Endodermal cell (in vitro differentiated cells): ENCODE data around the gene CORO2B. TPM values are rescaled to one million over a fixed set of nuclear protein-coding genes. Genes with fewer than 3 reads are reported as not detected.

Source experiments
- DNase-seq: peaks from one replicate; pipeline ENCODE4 v3.0.0-alpha.2; 2017
- H3K27ac ChIP-seq: 2 replicates; pipeline ENCODE4 v1.5.1; 2013; ENCODE audit warnings: mild to moderate bottlenecking, low read depth, low read length, moderate library complexity
- H3K27me3 ChIP-seq: 2 replicates; pipeline ENCODE4 v1.6.1; 2013; ENCODE audit warnings: mild to moderate bottlenecking, low read length, moderate library complexity; ENCODE audit not compliant: insufficient read depth, control insufficient read depth, poor library complexity, severe bottlenecking
- H3K36me3 ChIP-seq: 2 replicates; pipeline ENCODE4 v1.7.0; 2013; ENCODE audit warnings: mild to moderate bottlenecking, low read length, moderate library complexity; ENCODE audit not compliant: control insufficient read depth, insufficient read depth
- H3K4me1 ChIP-seq: one replicate; pipeline ENCODE4 v1.7.0; 2013; ENCODE audit warnings: low read length; ENCODE audit not compliant: control insufficient read depth, insufficient read depth
- H3K4me3 ChIP-seq: 2 replicates; pipeline ENCODE4 v1.5.1; 2013; ENCODE audit warnings: mild to moderate bottlenecking, low read length, moderate library complexity
- H3K9ac ChIP-seq: 2 replicates; pipeline ENCODE4 v1.6.1; 2013; ENCODE audit warnings: mild to moderate bottlenecking, low read length, moderate library complexity; ENCODE audit not compliant: poor library complexity, severe bottlenecking; ENCODE audit errors: extremely low read depth
- H3K9me3 ChIP-seq: 2 replicates; pipeline ENCODE4 v1.6.1; 2013; ENCODE audit warnings: mild to moderate bottlenecking, low read length, moderate library complexity; ENCODE audit not compliant: control insufficient read depth
- H3K27ac Mint-ChIP-seq: 2 replicates; pipeline ENCODE4 v1.8.0; 2020; ENCODE audit warnings: mixed read lengths
- H3K27me3 Mint-ChIP-seq: 2 replicates; pipeline ENCODE4 v1.8.0; 2021; ENCODE audit warnings: mild to moderate bottlenecking, mixed read lengths; ENCODE audit not compliant: insufficient read depth
- H3K36me3 Mint-ChIP-seq: 2 replicates; pipeline ENCODE4 v1.8.0; 2020; ENCODE audit warnings: low read depth, mixed read lengths
- H3K4me1 Mint-ChIP-seq: 2 replicates; pipeline ENCODE4 v1.8.0; 2020; ENCODE audit warnings: mixed read lengths
- H3K4me3 Mint-ChIP-seq: 2 replicates; pipeline ENCODE4 v1.8.0; 2020; ENCODE audit warnings: mild to moderate bottlenecking, moderate library complexity, mixed read lengths
- H3K9me3 Mint-ChIP-seq: 2 replicates; pipeline ENCODE4 v1.8.0; 2020; ENCODE audit warnings: mild to moderate bottlenecking, mixed read lengths
- CTCF ChIP-seq: fragments of 200-600 bp; sonication (generic); conservative IDR thresholded peaks from 2 replicates; pipeline ENCODE4 v1.5.0; 2021; ENCODE audit warnings: antibody characterized with exemption, mild to moderate bottlenecking
- WGBS, 2 experiments: methylation state at CpG; one replicate each; pipeline versions ENCODE4 v1.1.5 to v1.1.7; 2013; ENCODE audit warnings: missing lambda C conversion rate in 2 of 2, mixed read lengths in 1 of 2; ENCODE audit not compliant: insufficient coverage in 1 of 2, insufficient read length in 1 of 2; 5-methylcytosine and 5-hydroxymethylcytosine counted together
- total RNA-seq, 2 donors: library from RNA; stranded (reverse); fragmentation: NEBNext Ultra II Directional in 1 of 2; extraction: Animal tissue kit (Norgen Biotek cat#: 25700) in 1 of 2; gene quantifications; 2 replicates in 1 of 2; 3 replicates in 1 of 2; pipeline ENCODE4 v1.2.1, GENCODE V29; 2021

Gene CORO2B
- total RNA-seq, 2 donors from 2014 or later: 1.1 to 1.2 TPM

GRCh38 chr15:68574629-68575028 is 4.2 kb upstream of the CORO2B start:
- Histone ChIP-seq H3K4me3 (no peak overlapping the region), H3K9me3 (no peaks in the 10 kb centered on the region), H3K9ac (no peak overlapping the region), H3K27me3 (peaks cover 30% of the 10 kb centered on the region), H3K27ac (no peak overlapping the region), H3K4me1 (no peaks in the 10 kb centered on the region), H3K36me3 (no peaks in the 10 kb centered on the region)
- Mint-ChIP-seq H3K4me1 (peaks cover 20% of the 10 kb centered on the region), H3K27ac (no peak overlapping the region), H3K9me3 (no peaks in the 10 kb centered on the region), H3K36me3 (no peaks in the 10 kb centered on the region), H3K4me3 (no peak overlapping the region), H3K27me3 (peaks cover 48% of the 10 kb centered on the region)
- WGBS, 2 experiments: 75 to 84% methylated on average over 6 of the region's 6 CpGs
- DNase-seq: no peak
- no peak for TF ChIP-seq CTCF

- peaks cover 4% of the 10 kb centered on the region for H3K4me1 ChIP-seq
- H3K4me3 Mint-ChIP-seq: no peak overlapping the region
- no peak overlapping the region for H3K27ac ChIP-seq
- no peak for TF ChIP-seq CTCF
- no peaks in the 10 kb centered on the region for H3K36me3 Mint-ChIP-seq
- H3K4me3 ChIP-seq: no peak overlapping the region
- no peak overlapping the region for H3K9ac ChIP-seq
- H3K27me3 Mint-ChIP-seq: peaks cover 65% of the 10 kb centered on the region
- H3K27me3 ChIP-seq: peaks cover 42% of the 10 kb centered on the region
- H3K27ac Mint-ChIP-seq: no peak overlapping the region
- DNase-seq: no peak
- no peaks in the 10 kb centered on the region for H3K9me3 Mint-ChIP-seq
- H3K36me3 ChIP-seq: no peaks in the 10 kb centered on the region
- 92 to 97% methylated on average over 4 to 5 of the region's 5 CpGs for WGBS, 2 experiments
- H3K9me3 ChIP-seq: no peaks in the 10 kb centered on the region
- H3K4me1 Mint-ChIP-seq: peaks cover 20% of the 10 kb centered on the region
Observed at GRCh38 chr15:68576235-68576892, 2.4 kb upstream of the CORO2B start.

GRCh38 chr15:68578175-68578979 is 416 bp upstream of the CORO2B start:
- H3K4me3 Mint-ChIP-seq: peak overlapping the region; percentile 56
- Histone ChIP-seq H3K9ac (no peak overlapping the region), H3K27me3 (peaks cover 42% of the 10 kb centered on the region), H3K36me3 (no peaks in the 10 kb centered on the region), H3K27ac (peak overlapping the region; percentile 75), H3K9me3 (no peaks in the 10 kb centered on the region), H3K4me1 (peaks cover 8% of the 10 kb centered on the region), H3K4me3 (peak overlapping the region; percentile 76)
- TF ChIP-seq CTCF: peak; percentile 56
- peaks cover 66% of the 10 kb centered on the region for H3K27me3 Mint-ChIP-seq
- H3K36me3 Mint-ChIP-seq: no peaks in the 10 kb centered on the region
- H3K27ac Mint-ChIP-seq: no peak overlapping the region
- H3K9me3 Mint-ChIP-seq: no peaks in the 10 kb centered on the region
- peaks cover 24% of the 10 kb centered on the region for H3K4me1 Mint-ChIP-seq
- DNase-seq: peak; percentile 84
- WGBS, 2 experiments: 2% methylated on average over 16 to 79 of the region's 79 CpGs
